ENCODE data around the gene GNB1L. TPM values are rescaled to one million over a fixed set of nuclear protein-coding genes. Genes with fewer than 3 reads are reported as not detected.

GNB1L gene
- total RNA-seq, 2 experiments from 2014 or later = 8.8 to 9.8 TPM

DNA sequence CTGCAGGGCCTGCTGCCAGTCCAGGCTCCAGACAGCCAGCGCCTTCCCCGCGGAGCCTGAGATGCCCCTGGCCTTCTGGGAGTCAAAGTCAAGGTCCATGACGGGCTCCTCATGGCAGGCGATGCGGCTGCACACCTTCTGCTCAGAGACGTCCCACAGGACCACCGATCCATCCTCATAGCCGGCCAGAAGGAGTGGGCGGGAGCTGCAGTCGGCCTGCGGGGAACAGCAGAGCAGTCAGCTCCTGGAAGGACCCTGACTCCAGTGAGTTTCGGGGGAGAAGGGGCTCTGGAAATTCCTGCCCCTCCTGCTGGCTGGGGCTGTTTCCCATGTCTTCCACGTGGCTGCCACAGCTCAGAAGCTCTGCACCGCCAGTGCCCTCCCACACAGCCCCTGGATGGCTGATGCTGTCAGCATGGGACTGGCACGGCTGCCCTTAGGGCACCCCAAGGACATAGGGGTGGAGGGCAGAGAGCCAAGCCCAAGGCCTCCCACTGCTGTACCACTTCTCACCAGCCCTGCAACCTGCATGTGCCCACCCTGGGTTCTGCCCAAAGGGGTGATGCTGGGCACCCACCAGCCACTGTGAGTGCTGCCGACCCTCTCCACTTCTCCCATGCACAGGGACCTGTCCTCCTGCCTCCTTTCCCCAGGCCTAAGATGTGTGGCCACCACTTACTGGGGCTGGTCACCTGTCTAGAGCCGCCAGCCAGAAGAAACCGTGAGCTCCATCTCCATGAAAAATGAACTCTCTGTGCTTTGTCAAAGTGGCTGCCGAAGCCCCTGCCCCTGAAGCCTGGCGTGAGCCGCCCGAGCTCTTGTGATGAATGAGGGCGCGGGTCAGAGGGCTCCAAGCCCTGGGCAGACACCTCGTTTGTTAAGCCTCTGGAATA, 52.4 kb downstream of the GNB1L start:
- Mint-ChIP-seq H3K4me1 (ENCODE audit: low read depth) (no peaks in the 10 kb centered on the region), H3K27ac (no peak overlapping the region), H3K4me3 (no peak overlapping the region), H3K36me3 (ENCODE audit: low read depth) (peaks cover 2% of the 10 kb centered on the region), H3K9me3 (no peaks in the 10 kb centered on the region), H3K27me3 (ENCODE audit: low read depth) (no peaks in the 10 kb centered on the region)
- intact Hi-C loops (cut with micrococcal nuclease) = no loop called here
- DNase-seq = no peak
- CTCF ChIA-PET = no interaction called here

DNA sequence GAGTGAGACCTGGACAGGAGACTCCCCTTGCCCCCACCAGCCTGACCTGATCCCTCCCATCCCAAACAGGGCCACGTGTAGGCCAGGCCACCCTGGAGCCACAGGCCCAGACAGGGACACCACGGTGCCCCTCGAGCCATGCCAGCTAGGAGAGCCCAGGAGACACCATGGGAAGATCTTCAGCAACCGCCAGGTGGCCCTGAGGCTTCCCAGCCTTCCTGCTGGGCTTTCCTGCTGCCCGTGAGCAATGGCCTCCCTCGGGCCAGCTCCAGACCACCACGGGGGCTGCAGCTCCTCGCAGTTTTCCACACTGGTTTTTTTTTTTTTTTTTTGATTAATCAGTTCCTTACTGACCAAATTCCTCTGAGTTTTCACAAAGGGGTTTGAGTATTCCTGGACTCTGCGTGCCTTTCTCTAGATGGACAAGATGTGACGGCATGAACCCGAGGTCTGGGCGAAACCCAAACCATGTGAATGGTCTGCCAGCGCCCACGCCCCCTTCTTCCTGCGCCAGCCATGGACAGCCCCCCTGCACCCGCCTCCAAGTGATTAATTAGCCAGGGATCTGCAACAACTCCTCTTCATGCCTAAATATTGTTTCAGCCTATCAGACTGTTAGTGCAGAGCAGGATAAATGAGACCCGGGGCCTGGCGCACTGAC, 53.2 kb downstream of the GNB1L start:
- DNase-seq = no peak
- no peak overlapping the region for H3K4me3 Mint-ChIP-seq

DNA sequence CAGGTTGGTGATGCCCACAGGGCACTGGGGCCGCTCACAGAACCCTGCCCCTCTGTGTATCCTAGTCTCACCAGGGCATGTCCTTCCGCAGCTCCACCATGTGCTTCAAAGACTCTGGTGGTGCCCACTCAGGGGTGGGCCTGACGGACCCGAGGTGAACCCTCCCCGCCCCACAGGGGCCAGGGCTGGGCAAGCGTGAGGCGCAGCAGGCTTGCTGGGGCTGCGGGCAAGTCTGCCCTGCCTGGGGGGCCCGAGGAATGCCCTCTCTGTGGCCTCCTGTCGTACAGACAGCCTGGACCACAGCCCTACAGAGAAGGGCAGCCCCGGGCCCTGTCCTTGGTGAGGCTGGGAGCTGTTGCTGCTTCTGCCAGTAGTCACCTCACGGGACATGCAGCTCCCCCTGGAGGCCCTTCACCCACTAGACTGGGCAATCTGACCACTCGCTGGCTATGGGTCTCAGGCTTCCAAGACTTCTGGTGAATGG, 53.9 kb downstream of the GNB1L start:
- no peak for DNase-seq
- Mint-ChIP-seq H3K27me3 (ENCODE audit: low read depth) (no peaks in the 10 kb centered on the region), H3K36me3 (ENCODE audit: low read depth) (peaks cover 2% of the 10 kb centered on the region), H3K4me3 (no peak overlapping the region), H3K27ac (no peak overlapping the region), H3K4me1 (ENCODE audit: low read depth) (no peaks in the 10 kb centered on the region), H3K9me3 (no peaks in the 10 kb centered on the region)
- intact Hi-C loops (cut with micrococcal nuclease) = no loop called here
- CTCF ChIA-PET = no interaction called here

More for the DNA sequence above, 53.2 kb downstream of the GNB1L start:
- Mint-ChIP-seq H3K27me3 (ENCODE audit: low read depth) (no peaks in the 10 kb centered on the region), H3K4me1 (ENCODE audit: low read depth) (no peaks in the 10 kb centered on the region), H3K9me3 (no peaks in the 10 kb centered on the region), H3K36me3 (ENCODE audit: low read depth) (peaks cover 2% of the 10 kb centered on the region), H3K27ac (no peak overlapping the region)
- intact Hi-C loops (cut with micrococcal nuclease) = no loop called here
- CTCF ChIA-PET = no interaction called here

DNA sequence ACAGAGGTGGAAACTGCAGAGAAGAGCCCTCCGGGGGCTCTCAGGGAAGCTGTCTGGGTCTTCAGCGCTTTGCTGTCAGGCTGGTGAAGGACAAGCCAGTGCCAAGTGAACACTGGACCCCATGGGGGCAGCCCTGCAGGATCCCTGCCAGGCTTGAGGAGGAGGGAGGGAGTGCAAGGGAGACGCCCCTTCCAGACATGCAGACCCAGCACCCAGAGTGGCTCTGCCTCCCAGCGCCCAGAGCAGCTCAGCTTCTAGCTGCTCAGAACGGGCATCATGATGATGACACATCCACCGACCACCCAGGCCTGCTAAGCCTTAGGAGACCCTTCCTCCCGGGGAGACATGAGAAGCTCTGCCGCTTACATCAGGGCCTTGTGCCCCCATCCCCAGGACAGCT, 54.4 kb downstream of the GNB1L start:
- H3K27ac Mint-ChIP-seq = no peak overlapping the region
- no peak for DNase-seq
- no peaks in the 10 kb centered on the region for H3K9me3 Mint-ChIP-seq
- intact Hi-C loops (cut with micrococcal nuclease) = no loop called here
- H3K4me3 Mint-ChIP-seq = no peak overlapping the region
- H3K36me3 Mint-ChIP-seq (ENCODE audit: low read depth) = peaks cover 2% of the 10 kb centered on the region
- no peaks in the 10 kb centered on the region for H3K27me3 Mint-ChIP-seq (ENCODE audit: low read depth)
- CTCF ChIA-PET = no interaction called here
- H3K4me1 Mint-ChIP-seq (ENCODE audit: low read depth) = peaks cover 3% of the 10 kb centered on the region

GRCh38 chr22:19799322-19800190, 55.1 kb downstream of the GNB1L start:
- no peak for DNase-seq
- H3K27me3 Mint-ChIP-seq (ENCODE audit: low read depth) = no peaks in the 10 kb centered on the region
- H3K36me3 Mint-ChIP-seq (ENCODE audit: low read depth) = peaks cover under 1% of the 10 kb centered on the region
- H3K9me3 Mint-ChIP-seq = no peaks in the 10 kb centered on the region
- H3K4me3 Mint-ChIP-seq = no peak overlapping the region
- H3K4me1 Mint-ChIP-seq (ENCODE audit: low read depth) = peaks cover 7% of the 10 kb centered on the region
- no peak overlapping the region for H3K27ac Mint-ChIP-seq
- intact Hi-C loops (cut with micrococcal nuclease) = no loop called here
- CTCF ChIA-PET = no interaction called here

- Mint-ChIP-seq H3K27ac (no peak overlapping the region), H3K36me3 (ENCODE audit: low read depth) (peaks cover 7% of the 10 kb centered on the region), H3K9me3 (no peaks in the 10 kb centered on the region), H3K4me1 (ENCODE audit: low read depth) (peaks cover 7% of the 10 kb centered on the region), H3K4me3 (no peak overlapping the region), H3K27me3 (ENCODE audit: low read depth) (no peaks in the 10 kb centered on the region)
- CTCF ChIA-PET = interaction anchor here (0.6 kb wide), 1 partner anchor 70 kb away, joined by 3 read pairs; no protein-coding TSS in a partner anchor
- no peak for DNase-seq
- intact Hi-C loops (cut with micrococcal nuclease) = no loop called here
Measured at GRCh38 chr22:19798891-19799293, 55.8 kb downstream of the GNB1L start.

DNA sequence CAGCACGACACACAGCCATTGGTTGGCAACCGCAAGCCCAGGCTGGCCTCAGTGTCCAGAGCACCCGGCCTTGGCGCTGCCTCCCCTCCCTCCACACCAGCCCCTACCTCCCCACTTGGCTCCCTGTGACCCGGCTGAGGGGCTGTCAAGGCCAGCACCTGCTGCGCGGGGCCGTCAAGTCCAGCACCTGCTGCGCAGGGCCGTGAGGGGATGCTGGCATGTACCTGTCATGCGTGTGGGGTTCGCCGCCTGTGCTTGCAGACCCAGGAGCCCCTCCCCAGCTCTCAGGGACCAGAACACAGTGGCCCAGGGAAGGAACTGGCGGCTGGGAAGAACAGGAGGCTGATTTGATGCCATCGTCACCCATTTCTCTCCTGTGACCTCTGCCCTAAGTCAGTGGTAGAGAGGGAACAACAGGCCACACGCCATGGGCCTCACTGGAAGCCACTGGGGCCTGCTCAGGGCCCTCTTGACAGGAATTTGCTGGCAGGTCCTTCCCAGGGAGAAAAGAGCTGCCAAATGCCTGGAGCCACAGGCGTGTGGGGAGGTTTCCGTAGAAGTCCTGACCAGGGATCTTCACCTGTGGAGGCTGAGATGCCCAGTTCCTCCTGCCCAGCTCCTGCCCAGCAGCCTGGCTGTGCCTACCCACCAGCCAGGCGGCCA, 56.5 kb downstream of the GNB1L start:
- Mint-ChIP-seq H3K4me3 (no peak overlapping the region), H3K4me1 (ENCODE audit: low read depth) (peaks cover 7% of the 10 kb centered on the region), H3K36me3 (ENCODE audit: low read depth) (peaks cover 14% of the 10 kb centered on the region), H3K27ac (no peak overlapping the region), H3K27me3 (ENCODE audit: low read depth) (no peaks in the 10 kb centered on the region), H3K9me3 (no peaks in the 10 kb centered on the region)
- intact Hi-C loops (cut with micrococcal nuclease) = no loop called here
- CTCF ChIA-PET = interaction anchor here (0.6 kb wide), 1 partner anchor 70 kb away, joined by 3 read pairs; no protein-coding TSS in a partner anchor
- DNase-seq = no peak

DNA sequence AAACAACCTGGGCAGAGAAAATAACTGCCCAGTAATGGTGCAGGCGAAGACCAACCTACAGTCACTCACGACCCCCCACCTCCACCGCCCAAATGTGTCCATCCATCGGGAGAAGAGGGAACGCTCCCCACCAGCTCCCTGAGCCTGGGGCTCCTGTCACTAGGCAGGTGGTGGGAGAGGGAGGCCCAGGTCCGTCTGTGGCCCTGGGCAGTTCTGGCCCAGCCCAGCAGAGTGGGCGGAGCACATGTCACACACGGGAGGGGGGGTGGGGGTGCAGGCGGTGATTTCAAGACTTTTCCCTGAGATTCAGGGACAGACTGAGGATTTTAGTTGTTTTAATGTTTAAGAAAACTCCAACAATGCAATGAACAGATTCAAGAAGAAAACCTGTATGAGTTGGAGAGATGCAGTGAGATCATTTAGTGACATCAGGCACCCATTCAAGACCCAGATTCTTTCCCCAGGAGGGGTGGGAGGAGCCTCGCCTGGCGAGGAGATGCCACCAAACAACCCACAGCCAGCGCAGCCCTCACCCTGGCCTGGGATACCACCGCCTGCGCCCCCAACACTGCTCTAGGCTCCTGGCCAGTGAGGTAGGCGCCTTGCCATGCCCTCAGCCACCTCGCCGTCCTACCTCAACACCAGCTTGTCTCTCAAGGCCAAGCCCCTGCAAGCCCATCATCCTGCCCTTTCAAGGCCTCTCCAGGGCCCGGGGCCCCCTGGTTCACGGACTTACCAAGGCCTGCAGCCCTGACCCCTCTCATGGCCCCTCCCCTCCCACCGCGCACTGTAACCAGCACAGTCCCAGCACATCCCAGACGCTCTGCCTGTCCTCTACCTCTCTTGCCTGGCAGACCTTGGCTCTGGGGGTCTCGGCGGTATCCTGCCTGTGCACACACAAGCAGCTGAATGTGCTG, 57.3 kb downstream of the GNB1L start:
- H3K36me3 Mint-ChIP-seq (ENCODE audit: low read depth) = peaks cover 15% of the 10 kb centered on the region
- H3K4me3 Mint-ChIP-seq = no peak overlapping the region

GRCh38 chr22:19796160-19796559, 58.5 kb downstream of the GNB1L start:
- Mint-ChIP-seq H3K9me3 (peaks cover 3% of the 10 kb centered on the region), H3K4me1 (ENCODE audit: low read depth) (peaks cover 7% of the 10 kb centered on the region), H3K4me3 (no peak overlapping the region), H3K36me3 (ENCODE audit: low read depth) (peaks cover 21% of the 10 kb centered on the region), H3K27me3 (ENCODE audit: low read depth) (no peaks in the 10 kb centered on the region), H3K27ac (no peak overlapping the region)
- CTCF ChIA-PET = no interaction called here
- DNase-seq = no peak
- intact Hi-C loops (cut with micrococcal nuclease) = no loop called here

More for the DNA sequence above, 57.3 kb downstream of the GNB1L start:
- H3K4me1 Mint-ChIP-seq (ENCODE audit: low read depth) = peaks cover 7% of the 10 kb centered on the region
- CTCF ChIA-PET = no interaction called here
- H3K27ac Mint-ChIP-seq = no peak overlapping the region
- intact Hi-C loops (cut with micrococcal nuclease) = no loop called here
- no peak for DNase-seq
- peaks cover 3% of the 10 kb centered on the region for H3K9me3 Mint-ChIP-seq
- H3K27me3 Mint-ChIP-seq (ENCODE audit: low read depth) = no peaks in the 10 kb centered on the region

GRCh38 chr22:19795617-19796008, 59.1 kb downstream of the GNB1L start:
- intact Hi-C loops (cut with micrococcal nuclease) = no loop called here
- H3K4me1 Mint-ChIP-seq (ENCODE audit: low read depth) = peaks cover 7% of the 10 kb centered on the region
- CTCF ChIA-PET = interaction anchor here (0.5 to 0.6 kb wide), 2 partner anchors 65 to 397 kb away, joined by 3 read pairs; no protein-coding TSS in a partner anchor

More at GRCh38 chr22:19795617-19796008, 59.1 kb downstream of the GNB1L start:
- peaks cover 3% of the 10 kb centered on the region for H3K9me3 Mint-ChIP-seq
- H3K27ac Mint-ChIP-seq = no peak overlapping the region
- no peak for DNase-seq
- H3K4me3 Mint-ChIP-seq = no peak overlapping the region
- no peaks in the 10 kb centered on the region for H3K27me3 Mint-ChIP-seq (ENCODE audit: low read depth)
- H3K36me3 Mint-ChIP-seq (ENCODE audit: low read depth) = peaks cover 21% of the 10 kb centered on the region
